SK-N-SH (cell line): ENCODE results near the gene GOLGA8M.
"Not testable (repeated sequence)": the region's sequence is repeated elsewhere in the genome, so short reads cannot be mapped to it uniquely, and the experiment has no call there.

Experiments used
- CHD2 ChIP-seq: fragments of 150-350 bp; IDR thresholded peaks from 2 replicates; pipeline ENCODE4 v1.6.1; 2018; ENCODE audit warnings: low read length; ENCODE audit not compliant: partially characterized antibody
- EP300 ChIP-seq, 2 experiments: IDR thresholded peaks; 2 replicates each; pipeline versions ENCODE4 v1.4.0 to v1.6.1; 2012; ENCODE audit warnings: borderline replicate concordance in 1 of 2, low read depth in 1 of 2, low read length in 1 of 2
- GABPA ChIP-seq: IDR thresholded peaks from 2 replicates; pipeline ENCODE4 v1.4.0; 2012; ENCODE audit warnings: low read depth, mild to moderate bottlenecking
- JUND ChIP-seq: IDR thresholded peaks from 2 replicates; pipeline ENCODE4 v1.4.0; 2012
- MAX ChIP-seq: IDR thresholded peaks from 2 replicates; pipeline ENCODE4 v1.4.0; 2012; ENCODE audit warnings: low read depth
- RFX5 ChIP-seq: IDR thresholded peaks from 2 replicates; pipeline ENCODE4 v1.6.1; 2012; ENCODE audit warnings: mild to moderate bottlenecking, improper control_type of control experiment, low read length
- SMC3 ChIP-seq: IDR thresholded peaks from 2 replicates; pipeline ENCODE4 v1.6.1; 2012; ENCODE audit warnings: low read depth, low read length, improper control_type of control experiment
- TAF1 ChIP-seq: IDR thresholded peaks from 2 replicates; pipeline ENCODE4 v1.6.1; 2012; ENCODE audit warnings: low read depth, mild to moderate bottlenecking, low read length, moderate library complexity, borderline replicate concordance
- TCF12 ChIP-seq: IDR thresholded peaks from 2 replicates; pipeline ENCODE4 v1.4.0; 2012
- TF ChIP-seq, protein P1 (sequence below): fragments of 200-600 bp; sonication (generic); IDR thresholded peaks from 2 replicates; pipeline ENCODE4 v1.6.1; 2017; ENCODE audit warnings: antibody characterized with exemption, mild to moderate bottlenecking, moderate library complexity
- TF ChIP-seq, protein P2 (sequence below): IDR thresholded peaks from 2 replicates; pipeline ENCODE4 v1.6.1; 2012; ENCODE audit warnings: mild to moderate bottlenecking, low read depth, low read length, moderate library complexity

DNA sequence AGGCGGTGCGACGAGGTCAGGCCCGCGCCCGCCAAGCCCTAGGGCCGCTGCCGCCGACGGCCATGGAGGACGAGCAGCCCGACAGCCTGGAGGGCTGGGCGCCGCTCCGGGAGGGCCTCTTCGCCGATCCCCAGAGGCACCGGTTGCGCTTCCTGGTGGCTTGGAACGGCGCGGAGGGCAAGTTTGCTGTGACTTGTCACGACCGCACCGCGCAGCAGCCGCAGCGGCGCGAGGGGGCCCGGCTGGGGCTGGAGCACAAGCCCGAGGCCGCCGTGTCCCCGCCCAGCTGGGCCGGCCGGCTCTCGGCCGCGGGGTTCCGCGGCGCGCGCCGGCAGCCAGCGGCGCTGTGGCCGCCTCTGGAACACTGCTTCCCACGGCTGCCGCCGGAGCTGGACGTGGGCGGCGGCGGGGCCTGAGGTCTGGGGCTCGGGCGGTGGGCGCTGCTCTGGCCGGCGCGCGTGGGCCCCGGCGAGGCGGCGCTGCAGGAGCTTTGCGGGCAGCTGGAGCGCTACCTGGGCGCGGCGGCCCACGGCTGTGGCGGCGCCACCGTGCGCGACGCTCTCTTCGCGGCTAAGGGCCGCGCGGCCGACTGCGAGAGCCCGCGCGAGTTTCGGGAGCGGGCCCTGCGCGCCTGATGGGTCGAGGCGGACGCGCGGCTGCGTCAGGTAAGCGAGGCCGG lies 25.4 kb upstream of the GOLGA8M start:
- TF ChIP-seq, protein P1, sequence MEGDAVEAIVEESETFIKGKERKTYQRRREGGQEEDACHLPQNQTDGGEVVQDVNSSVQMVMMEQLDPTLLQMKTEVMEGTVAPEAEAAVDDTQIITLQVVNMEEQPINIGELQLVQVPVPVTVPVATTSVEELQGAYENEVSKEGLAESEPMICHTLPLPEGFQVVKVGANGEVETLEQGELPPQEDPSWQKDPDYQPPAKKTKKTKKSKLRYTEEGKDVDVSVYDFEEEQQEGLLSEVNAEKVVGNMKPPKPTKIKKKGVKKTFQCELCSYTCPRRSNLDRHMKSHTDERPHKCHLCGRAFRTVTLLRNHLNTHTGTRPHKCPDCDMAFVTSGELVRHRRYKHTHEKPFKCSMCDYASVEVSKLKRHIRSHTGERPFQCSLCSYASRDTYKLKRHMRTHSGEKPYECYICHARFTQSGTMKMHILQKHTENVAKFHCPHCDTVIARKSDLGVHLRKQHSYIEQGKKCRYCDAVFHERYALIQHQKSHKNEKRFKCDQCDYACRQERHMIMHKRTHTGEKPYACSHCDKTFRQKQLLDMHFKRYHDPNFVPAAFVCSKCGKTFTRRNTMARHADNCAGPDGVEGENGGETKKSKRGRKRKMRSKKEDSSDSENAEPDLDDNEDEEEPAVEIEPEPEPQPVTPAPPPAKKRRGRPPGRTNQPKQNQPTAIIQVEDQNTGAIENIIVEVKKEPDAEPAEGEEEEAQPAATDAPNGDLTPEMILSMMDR, result not testable (repeated sequence)
- TF ChIP-seq GABPA; MAX; EP300 (IDR thresholded peaks at IDR 0.05; ENCODE audit: borderline replicate concordance in 1 of 2, low read depth in 1 of 2, low read length in 1 of 2); TAF1; SMC3; RFX5; CHD2; JUND; TCF12: not testable (repeated sequence)
- TF ChIP-seq, protein P2, sequence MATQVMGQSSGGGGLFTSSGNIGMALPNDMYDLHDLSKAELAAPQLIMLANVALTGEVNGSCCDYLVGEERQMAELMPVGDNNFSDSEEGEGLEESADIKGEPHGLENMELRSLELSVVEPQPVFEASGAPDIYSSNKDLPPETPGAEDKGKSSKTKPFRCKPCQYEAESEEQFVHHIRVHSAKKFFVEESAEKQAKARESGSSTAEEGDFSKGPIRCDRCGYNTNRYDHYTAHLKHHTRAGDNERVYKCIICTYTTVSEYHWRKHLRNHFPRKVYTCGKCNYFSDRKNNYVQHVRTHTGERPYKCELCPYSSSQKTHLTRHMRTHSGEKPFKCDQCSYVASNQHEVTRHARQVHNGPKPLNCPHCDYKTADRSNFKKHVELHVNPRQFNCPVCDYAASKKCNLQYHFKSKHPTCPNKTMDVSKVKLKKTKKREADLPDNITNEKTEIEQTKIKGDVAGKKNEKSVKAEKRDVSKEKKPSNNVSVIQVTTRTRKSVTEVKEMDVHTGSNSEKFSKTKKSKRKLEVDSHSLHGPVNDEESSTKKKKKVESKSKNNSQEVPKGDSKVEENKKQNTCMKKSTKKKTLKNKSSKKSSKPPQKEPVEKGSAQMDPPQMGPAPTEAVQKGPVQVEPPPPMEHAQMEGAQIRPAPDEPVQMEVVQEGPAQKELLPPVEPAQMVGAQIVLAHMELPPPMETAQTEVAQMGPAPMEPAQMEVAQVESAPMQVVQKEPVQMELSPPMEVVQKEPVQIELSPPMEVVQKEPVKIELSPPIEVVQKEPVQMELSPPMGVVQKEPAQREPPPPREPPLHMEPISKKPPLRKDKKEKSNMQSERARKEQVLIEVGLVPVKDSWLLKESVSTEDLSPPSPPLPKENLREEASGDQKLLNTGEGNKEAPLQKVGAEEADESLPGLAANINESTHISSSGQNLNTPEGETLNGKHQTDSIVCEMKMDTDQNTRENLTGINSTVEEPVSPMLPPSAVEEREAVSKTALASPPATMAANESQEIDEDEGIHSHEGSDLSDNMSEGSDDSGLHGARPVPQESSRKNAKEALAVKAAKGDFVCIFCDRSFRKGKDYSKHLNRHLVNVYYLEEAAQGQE, result not testable (repeated sequence)
